Neutrophil (primary cell): Measurements from ENCODE around the gene DNAJC12.

ENCODE experiments used
- H3K27ac ChIP-seq: fragments of 200-600 bp; sonication (generic); 2 replicates; pipeline ENCODE4 v1.5.1; 2016; ENCODE audit warnings: mild to moderate bottlenecking, moderate library complexity
- H3K27me3 ChIP-seq: fragments of 200-600 bp; sonication (generic); 2 replicates; pipeline ENCODE4 v1.6.0; 2016; ENCODE audit warnings: mild to moderate bottlenecking
- H3K36me3 ChIP-seq: fragments of 200-600 bp; sonication (generic); 2 replicates; pipeline ENCODE4 v1.5.1; 2017
- H3K4me1 ChIP-seq, 2 experiments: fragments of 200-600 bp in 1 of 2; sonication (generic) in 1 of 2; 1 replicate in 1 of 2; 2 replicates in 1 of 2; pipeline versions ENCODE4 v1.5.1 to v1.6.1; 2013 to 2016; ENCODE audit warnings: low read depth in 1 of 2, low read length in 1 of 2, mild to moderate bottlenecking in 1 of 2, moderate library complexity in 1 of 2; ENCODE audit not compliant: control insufficient read depth in 1 of 2, insufficient read depth in 1 of 2
- H3K4me3 ChIP-seq, 2 experiments: fragments of 200-600 bp in 1 of 2; sonication (generic) in 1 of 2; 1 replicate in 1 of 2; 2 replicates in 1 of 2; pipeline ENCODE4 v1.5.1; 2013 to 2016; ENCODE audit warnings: low read depth in 1 of 2, low read length in 1 of 2, mild to moderate bottlenecking in 1 of 2, moderate library complexity in 1 of 2
- H3K9me3 ChIP-seq: fragments of 200-600 bp; sonication (generic); 2 replicates; pipeline ENCODE4 v1.5.1; 2016
- CTCF ChIP-seq: fragments of 200-600 bp; sonication (generic); IDR thresholded peaks from 2 replicates; pipeline ENCODE4 v1.5.1; 2016; ENCODE audit warnings: antibody characterized with exemption

Gene DNAJC12

GRCh38 chr10:67875340-67876238, 37.6 kb upstream of the DNAJC12 start:
- H3K4me3 ChIP-seq: no peak overlapping the region
- H3K27me3 ChIP-seq: no peaks in the 10 kb centered on the region
- TF ChIP-seq CTCF: no peak

DNA sequence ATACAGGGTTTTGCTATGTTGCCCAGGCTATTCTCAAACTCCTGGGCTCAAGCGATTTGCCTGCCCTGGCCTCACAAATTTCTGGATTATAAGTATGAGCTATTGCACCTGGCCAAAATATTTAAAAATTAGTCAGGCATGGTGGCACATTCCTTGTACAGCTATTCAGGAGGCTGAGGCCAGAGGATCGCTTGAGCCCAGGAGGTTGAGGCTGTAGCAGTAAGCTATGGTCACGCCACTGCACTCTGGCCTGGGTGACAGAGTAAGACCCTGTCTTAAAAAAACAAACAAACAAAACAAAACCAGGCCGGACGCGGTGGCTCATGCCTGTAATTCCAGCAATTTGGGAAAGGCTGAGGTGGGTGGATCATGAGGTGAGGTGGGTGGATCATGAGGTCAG, 32.0 kb upstream of the DNAJC12 start:
- no peaks in the 10 kb centered on the region for H3K4me1 ChIP-seq
- no peak for TF ChIP-seq CTCF
- H3K27ac ChIP-seq: no peak overlapping the region
- H3K36me3 ChIP-seq: no peaks in the 10 kb centered on the region
- H3K27me3 ChIP-seq: no peaks in the 10 kb centered on the region
- H3K9me3 ChIP-seq: no peaks in the 10 kb centered on the region
- H3K4me3 ChIP-seq: no peak overlapping the region

More at GRCh38 chr10:67875340-67876238, 37.6 kb upstream of the DNAJC12 start:
- Histone ChIP-seq H3K4me1 (no peaks in the 10 kb centered on the region), H3K27ac (no peak overlapping the region), H3K9me3 (no peaks in the 10 kb centered on the region), H3K36me3 (no peaks in the 10 kb centered on the region)

- Histone ChIP-seq H3K4me3 (no peak overlapping the region), H3K27me3 (no peaks in the 10 kb centered on the region), H3K4me1 (peaks cover 0 to 4% of the 10 kb centered on the region in 2 experiments), H3K9me3 (no peaks in the 10 kb centered on the region), H3K27ac (no peak overlapping the region), H3K36me3 (no peaks in the 10 kb centered on the region)
- no peak for TF ChIP-seq CTCF
Measured at GRCh38 chr10:67868132-67868531, 30.1 kb upstream of the DNAJC12 start.

DNA sequence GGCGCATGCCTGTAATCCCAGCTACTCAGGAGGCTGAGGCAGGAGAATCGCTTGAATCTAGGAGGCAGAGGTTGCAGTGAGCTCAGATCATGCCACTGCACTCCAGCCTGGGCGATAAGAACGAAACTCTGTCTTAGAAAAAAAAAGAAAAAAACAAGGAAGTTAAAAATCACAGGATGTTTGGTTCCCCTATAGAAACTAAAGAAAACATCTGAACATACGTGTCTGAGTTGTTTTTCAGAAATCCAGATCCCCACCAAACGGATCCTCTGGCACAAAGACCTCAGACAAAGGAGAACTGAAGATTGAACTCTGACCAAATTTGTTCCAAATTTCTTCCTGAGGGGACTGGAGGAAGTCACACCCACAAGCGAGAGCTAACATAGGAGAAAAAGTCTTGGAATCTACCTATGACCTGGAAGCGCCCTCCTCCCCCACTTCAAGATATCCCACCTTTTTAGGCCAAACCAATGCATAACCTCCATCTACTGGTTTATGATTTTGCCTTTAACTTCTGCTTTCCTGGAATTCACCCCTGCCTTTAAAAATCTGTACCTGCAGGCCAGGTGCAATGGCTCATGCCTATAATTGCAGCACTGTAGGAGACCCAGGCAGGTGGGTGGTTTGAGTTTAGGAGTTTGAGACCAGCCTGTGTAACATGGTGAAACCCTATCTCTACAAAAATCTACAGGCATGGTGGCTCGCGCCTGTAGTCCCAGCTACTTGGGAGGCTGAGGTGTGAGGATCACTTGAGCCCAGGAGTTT, 26.8 kb upstream of the DNAJC12 start:
- TF ChIP-seq CTCF: no peak
- Histone ChIP-seq H3K9me3 (no peaks in the 10 kb centered on the region), H3K36me3 (no peaks in the 10 kb centered on the region), H3K4me3 (no peak overlapping the region), H3K27ac (peak overlapping the region; percentile 10), H3K4me1 (peaks cover 0 to 4% of the 10 kb centered on the region in 2 experiments), H3K27me3 (no peaks in the 10 kb centered on the region)

GRCh38 chr10:67863094-67863493, 25.1 kb upstream of the DNAJC12 start:
- no peak overlapping the region for H3K27ac ChIP-seq
- no peak overlapping the region for H3K4me3 ChIP-seq
- peaks cover 0 to 4% of the 10 kb centered on the region in 2 experiments for H3K4me1 ChIP-seq
- no peaks in the 10 kb centered on the region for H3K36me3 ChIP-seq
- no peak for TF ChIP-seq CTCF
- no peaks in the 10 kb centered on the region for H3K27me3 ChIP-seq
- H3K9me3 ChIP-seq: no peaks in the 10 kb centered on the region
